ENCODE measurements around the gene MYO10.

GRCh38 chr5:16732356-16732755 is 203.7 kb downstream of the MYO10 start:
- no peak for TF ChIP-seq CTCF (IDR thresholded peaks at IDR 0.05 in 4 of 5, conservative IDR thresholded peaks at IDR 0.05 in 1 of 5)
- no peak for TF ChIP-seq POLR2A (IDR thresholded peaks at IDR 0.05)
